Tracheal epithelial cell (primary cell): Measurements from ENCODE around the gene TPPP2. TPM values are rescaled to one million over a fixed set of nuclear protein-coding genes. Genes with fewer than 3 reads are reported as not detected.

ENCODE experiments used
- total RNA-seq: library from RNA; depleted of rRNA; stranded (reverse); fragments of >200 nt; gene quantifications from 2 replicates; pipeline ENCODE4 v1.2.1, GENCODE V29; 2014

TPPP2 gene
- total RNA-seq = not detected in 2 replicates

GRCh38 chr14:21029917-21030316 is at the start of gene TPPP2:
Gene TPPP2 (plus strand): TSS chr14:21030217. CDS start chr14:21030582, 365 bp downstream.

DNA sequence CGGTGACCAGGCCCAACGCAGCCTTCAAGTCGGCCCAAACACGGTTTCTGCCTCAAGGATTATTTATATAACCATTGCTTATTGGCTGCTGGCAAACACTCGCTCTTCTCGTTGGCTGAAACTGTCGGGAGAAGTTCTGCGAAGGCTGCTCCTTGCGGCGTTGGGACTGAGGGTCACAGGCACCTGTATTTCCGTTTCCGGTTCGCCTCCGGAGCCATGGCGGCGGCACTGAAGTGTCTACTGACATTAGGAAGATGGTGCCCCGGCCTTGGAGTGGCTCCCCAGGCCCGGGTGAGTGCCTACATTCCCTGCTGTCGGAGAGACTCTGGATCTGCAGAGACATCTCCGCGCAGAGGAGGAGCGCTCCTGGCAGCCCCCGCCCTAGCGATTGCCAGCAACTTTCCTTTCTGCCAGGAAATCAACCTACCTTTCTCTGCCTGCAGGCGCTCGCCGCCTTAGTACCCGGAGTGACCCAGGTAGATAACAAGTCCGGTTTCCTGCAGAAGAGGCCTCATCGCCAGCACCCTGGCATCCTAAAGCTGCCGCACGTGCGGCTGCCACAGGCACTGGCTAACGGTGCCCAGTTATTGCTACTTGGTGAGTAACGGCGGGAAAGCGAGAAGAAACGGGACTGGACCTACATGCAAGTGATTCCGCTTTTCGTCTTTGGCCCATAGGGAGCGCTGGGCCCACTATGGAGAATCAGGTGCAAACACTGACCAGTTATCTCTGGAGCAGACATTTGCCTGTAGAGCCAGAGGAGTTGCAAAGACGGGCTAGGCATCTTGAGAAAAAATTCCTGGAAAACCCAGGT is 40.0 kb upstream of the TPPP2 start, which contains the start of gene METTL17:
METTL17 (plus strand) TSS at position 194 of the 814 bp plus-strand sequence; CDS start at position 217, 23 bp downstream.

DNA sequence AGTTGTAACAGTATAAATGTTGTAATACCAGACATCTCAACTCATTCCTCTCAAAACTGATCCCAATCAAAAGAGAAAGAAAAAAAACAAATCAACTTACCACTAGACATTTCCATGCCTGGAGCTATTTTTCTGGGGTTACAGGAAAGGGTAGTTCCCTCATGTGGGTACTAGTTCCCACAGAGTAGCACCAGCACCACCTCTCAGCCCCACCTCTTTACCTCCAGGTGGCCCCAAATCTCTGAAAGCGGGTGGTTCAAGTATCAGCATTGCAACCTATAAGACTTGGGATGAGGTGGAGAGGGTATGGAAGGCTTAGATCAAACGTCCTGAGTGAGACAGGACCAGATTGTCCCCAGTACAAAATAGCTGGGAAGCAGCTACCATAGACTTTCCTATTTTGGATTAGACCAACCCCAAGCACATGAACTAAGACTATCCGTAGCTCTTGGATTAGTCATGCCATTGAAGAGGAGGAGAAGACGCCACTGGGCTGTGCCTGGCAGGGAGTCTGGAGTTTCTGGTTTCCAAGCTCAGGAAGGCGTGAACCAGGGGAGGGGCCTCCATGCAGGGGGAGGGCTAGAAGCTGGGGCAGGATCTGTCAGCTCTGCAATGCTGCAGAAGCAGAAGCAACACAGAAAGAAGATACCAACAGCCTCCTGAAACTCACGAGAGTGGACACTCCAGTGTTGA is 31.2 kb upstream of the TPPP2 start, which contains the start of gene SLC39A2:
SLC39A2 (plus strand) TSS at position 620 of the 693 bp plus-strand sequence. CDS start 154 bp downstream, outside the sequence.

DNA sequence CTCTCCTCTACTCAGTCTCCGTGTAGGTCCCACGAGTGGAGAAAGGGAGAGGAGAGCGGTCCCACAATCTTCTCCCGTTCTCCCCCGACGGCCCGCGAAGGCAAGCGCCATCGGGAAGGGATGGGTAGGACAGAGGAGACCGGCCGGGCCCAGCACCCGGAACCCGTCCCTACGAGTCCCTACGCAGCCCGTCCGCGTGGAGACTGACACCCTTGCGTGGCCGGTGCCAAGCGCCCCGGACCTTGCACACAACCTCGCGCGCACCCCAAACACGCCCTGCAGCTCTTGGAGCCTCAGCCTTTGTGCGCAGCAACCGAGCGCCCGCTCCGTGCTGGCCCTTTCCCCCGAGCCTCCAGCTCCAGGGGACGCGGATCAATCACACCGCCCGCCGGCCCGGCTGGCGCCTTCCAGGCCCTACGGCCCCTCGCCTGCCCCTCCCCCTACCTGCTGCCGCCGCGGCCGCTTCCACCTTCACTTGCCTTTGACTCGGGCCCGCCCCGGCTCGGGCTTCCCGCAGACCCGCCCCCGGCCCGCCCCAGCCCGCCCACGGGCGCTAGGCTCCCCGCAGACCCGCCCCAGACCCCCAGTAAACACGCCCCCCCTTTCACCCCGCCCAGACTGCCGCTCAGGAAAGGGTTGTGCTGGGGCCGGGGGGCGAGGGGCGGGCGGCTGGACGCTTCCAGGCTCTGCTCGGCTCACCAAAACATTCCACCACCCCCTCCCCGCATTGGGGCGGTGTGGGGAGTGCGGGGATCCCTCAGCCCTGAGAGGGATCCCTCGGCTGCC is 5.2 kb upstream of the TPPP2 start, which contains the start of gene NDRG2:
NDRG2 (minus strand) TSS at position 477 of the 786 bp plus-strand sequence. CDS start 1,746 bp downstream, outside the sequence.

GRCh38 chr14:21034707-21035106 is 4.7 kb downstream of the TPPP2 start, which contains the start of gene RNASE13:
Gene RNASE13 (minus strand): TSS chr14:21034807. CDS start chr14:21034288, 519 bp downstream.

DNA sequence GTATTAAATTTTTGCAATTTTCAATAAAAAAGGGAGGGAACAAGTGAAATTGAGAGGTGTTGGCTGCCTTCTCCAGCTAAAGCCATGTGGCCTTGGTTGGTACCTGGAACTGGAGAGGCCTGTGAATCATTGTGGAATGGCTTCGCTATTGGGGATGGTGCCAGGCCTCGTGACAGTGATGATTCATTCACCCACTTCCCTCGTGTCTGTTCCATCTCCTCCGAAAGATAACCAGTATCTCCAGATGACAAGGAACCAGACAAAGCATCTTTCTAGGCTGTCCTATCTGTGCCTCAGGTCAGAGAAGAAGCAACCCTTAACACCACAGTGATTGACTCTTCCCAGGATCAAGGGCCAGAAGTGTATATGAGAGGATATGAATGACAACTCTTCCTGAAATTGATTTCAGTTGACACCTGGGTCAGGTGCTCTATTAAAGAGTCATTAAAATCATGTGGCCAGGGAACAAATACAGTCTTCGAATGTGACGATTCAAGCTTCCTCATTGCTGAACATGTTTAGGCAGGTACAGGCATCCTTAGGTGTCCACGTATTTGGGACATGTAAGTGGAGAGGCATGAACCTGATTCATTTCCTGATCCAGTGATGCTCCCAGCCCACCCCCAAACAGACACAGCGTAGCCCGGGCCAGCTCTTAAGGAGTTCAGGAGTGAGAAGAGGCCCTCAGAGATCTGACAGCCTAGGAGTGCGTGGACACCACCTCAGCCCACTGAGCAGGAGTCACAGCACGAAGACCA is 11.8 kb downstream of the TPPP2 start, which contains the start of gene RNASE7:
RNASE7 (plus strand) TSS at position 687 of the 758 bp plus-strand sequence. CDS start 631 bp downstream, outside the sequence.

DNA sequence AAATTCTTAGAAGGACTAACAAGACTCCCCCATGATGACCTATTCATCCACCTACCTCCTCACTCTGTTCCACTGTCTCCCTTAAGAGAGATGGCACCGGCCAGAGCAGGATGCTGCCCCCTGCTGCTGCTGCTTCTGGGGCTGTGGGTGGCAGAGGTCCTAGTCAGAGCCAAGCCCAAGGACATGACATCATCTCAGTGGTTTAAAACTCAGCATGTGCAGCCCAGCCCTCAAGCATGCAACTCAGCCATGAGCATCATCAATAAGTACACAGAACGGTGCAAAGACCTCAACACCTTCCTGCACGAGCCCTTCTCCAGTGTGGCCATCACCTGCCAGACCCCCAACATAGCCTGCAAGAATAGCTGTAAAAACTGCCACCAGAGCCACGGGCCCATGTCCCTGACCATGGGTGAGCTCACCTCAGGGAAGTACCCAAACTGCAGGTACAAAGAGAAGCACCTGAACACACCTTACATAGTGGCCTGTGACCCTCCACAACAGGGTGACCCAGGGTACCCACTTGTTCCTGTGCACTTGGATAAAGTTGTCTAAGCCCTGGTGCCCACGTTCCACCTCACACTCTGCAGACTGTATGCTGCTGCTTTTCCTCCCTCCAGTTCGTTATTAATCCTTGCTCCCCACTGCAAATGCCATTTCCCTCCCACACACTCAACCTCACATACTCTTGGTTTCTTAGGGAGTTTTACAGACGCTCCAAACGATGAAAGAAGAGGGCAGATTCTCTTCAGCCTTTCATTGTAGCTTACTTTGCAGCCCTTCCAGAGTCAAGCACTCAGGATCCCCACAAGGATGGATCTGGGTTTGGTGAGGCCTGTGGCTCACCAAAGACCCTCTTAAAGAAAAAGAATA is 28.0 kb downstream of the TPPP2 start, which contains the start of gene RNASE8:
RNASE8 (plus strand) TSS at position 20 of the 873 bp plus-strand sequence; CDS start at position 91, 71 bp downstream.

DNA sequence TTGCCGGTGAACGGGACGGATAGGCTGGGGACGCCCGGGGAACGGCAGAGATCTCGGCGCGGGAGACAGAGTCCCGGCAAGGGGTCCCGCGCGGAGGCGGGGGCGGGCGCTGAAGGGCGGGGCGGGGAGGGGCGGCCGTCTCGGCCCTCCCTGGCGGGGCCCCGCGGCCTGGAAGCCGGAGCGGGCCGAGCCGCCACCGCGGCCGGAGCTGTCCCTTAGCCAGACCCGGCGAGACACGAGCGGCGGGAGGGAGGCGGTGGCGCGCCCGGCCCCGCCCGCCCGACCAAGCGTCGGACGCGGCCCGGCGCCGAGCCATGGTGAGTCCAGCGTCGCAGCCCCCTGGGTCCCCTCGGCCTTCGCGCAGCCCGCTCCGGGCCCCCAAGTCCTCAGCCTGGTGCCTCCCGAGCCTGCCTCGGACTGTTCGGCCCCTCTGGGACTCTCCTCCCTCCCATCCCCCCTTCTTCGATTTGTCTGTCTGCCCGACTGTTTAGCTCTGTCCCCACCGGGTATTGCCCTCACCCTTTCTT is 40.1 kb downstream of the TPPP2 start, which contains the start of gene ARHGEF40:
ARHGEF40 (plus strand) TSS at position 222 of the 527 bp plus-strand sequence; CDS start at position 315, 93 bp downstream.

Other genes starting within 250 kb of the TPPP2 start
- not detected in 2 replicates for gene RNASE6, start 248.9 kb upstream of the TPPP2 start, total RNA-seq
- 0.72 TPM in 1 of 2 replicates, not detected in the other for gene RNASE1, start 227.4 kb upstream of the TPPP2 start, total RNA-seq
- not detected in 2 replicates for gene RNASE3, start 138.8 kb upstream of the TPPP2 start, total RNA-seq
- not detected in 2 replicates for gene RNASE2, start 74.7 kb upstream of the TPPP2 start, total RNA-seq
- gene METTL17, start 40.2 kb upstream of the TPPP2 start, total RNA-seq = 47.2 and 64.6 TPM in 2 replicates
- 0.48 TPM in 1 of 2 replicates, not detected in the other for gene SLC39A2, start 30.9 kb upstream of the TPPP2 start, total RNA-seq
- gene NDRG2, start 5.2 kb upstream of the TPPP2 start, total RNA-seq = 11.8 and 13.2 TPM in 2 replicates
- gene RNASE13, start 4.6 kb downstream of the TPPP2 start, total RNA-seq = not detected in 2 replicates
- 13.6 and 36.1 TPM in 2 replicates for gene RNASE7, start 12.1 kb downstream of the TPPP2 start, total RNA-seq
- gene RNASE8, start 27.6 kb downstream of the TPPP2 start, total RNA-seq = 0.72 TPM in 1 of 2 replicates, not detected in the other
- gene ARHGEF40, start 40.1 kb downstream of the TPPP2 start, total RNA-seq = 11.5 and 18.3 TPM in 2 replicates
- gene ZNF219, start 68.4 kb downstream of the TPPP2 start, total RNA-seq = 10.2 and 23.1 TPM in 2 replicates
- gene TMEM253, start 70.8 kb downstream of the TPPP2 start, total RNA-seq = 0.24 TPM in 1 of 2 replicates, not detected in the other
- gene OR5AU1, start 125.8 kb downstream of the TPPP2 start, total RNA-seq = not detected in 2 replicates
- 740 and 773 TPM in 2 replicates for gene HNRNPC, start 239.2 kb downstream of the TPPP2 start, total RNA-seq
- gene RPGRIP1, start 249.9 kb downstream of the TPPP2 start, total RNA-seq = not detected in 2 replicates